GM12878 (cell line): ENCODE measurements around the gene FGFRL1. TPM values are rescaled to one million over a fixed set of nuclear protein-coding genes. Genes with fewer than 3 reads are reported as not detected.
"Not testable (repeated sequence)": the region's sequence is repeated elsewhere in the genome, so short reads cannot be mapped to it uniquely, and the experiment has no call there.

ENCODE experiments used
- ATAC-seq: fragments of 200-7000 bp; cut with Tn5 transposase; 3 replicates; pipeline ENCODE4 v1.9.1; 2020; ENCODE audit warnings: mild to moderate bottlenecking, moderate library complexity
- BruUV-seq: library from RNA; stranded (reverse); fragments of 400-500 nt; replicated peaks from 2 replicates; lab custom pipeline; 2021; lab: Mats Ljungman, UMichigan
- CTCF ChIA-PET: fragments of 300-600 bp; sonication (Branson Sonifier 250); formaldehyde crosslinking; extraction: SDS; loops from one replicate; lab custom pipeline; 2021; ENCODE audit warnings: inconsistent platforms; lab: Yijun Ruan, JAX
- POLR2A ChIA-PET: fragments of 350-600 bp; formaldehyde crosslinking; extraction: SDS; loops from one replicate; lab custom pipeline; 2021; ENCODE audit warnings: inconsistent platforms; lab: Charles Lee
- RAD21 ChIA-PET: fragments of 300-600 bp; sonication (Branson Sonifier 250); formaldehyde crosslinking; loops from one replicate; lab custom pipeline; 2023; ENCODE audit warnings: antibody characterized with exemption; ENCODE audit not compliant: unreplicated experiment; lab: Charles Lee
- SMC1A ChIA-PET: fragments of 300-600 bp; sonication (Branson Sonifier 250); formaldehyde crosslinking; loops from one replicate; lab custom pipeline; 2023; ENCODE audit not compliant: unreplicated experiment, uncharacterized antibody; lab: Charles Lee
- DNase-seq: peaks from one replicate; pipeline ENCODE4 v3.0.0-alpha.2; 2011; ENCODE audit warnings: low read depth, low spot score
- FAIRE-seq: peaks from 3 replicates; lab custom pipeline; 2011; peaks lifted over from hg19 to GRCh38; lab: Jason Lieb, UNC
- H2AFZ ChIP-seq: 2 replicates; pipeline ENCODE4 v1.6.0; 2011; ENCODE audit warnings: low read depth, low read length, control low read depth; ENCODE audit not compliant: control insufficient read depth
- H3K27ac ChIP-seq: 2 replicates; pipeline ENCODE4 v1.5.1; 2011; ENCODE audit warnings: control low read depth; ENCODE audit not compliant: control insufficient read depth, insufficient read depth
- H3K27me3 ChIP-seq, 2 experiments: replicated peaks in 1 of 2; 2 replicates each; pipeline versions ENCODE4 v1.6.0 to v1.6.1; 2011; ENCODE audit warnings: low read length in 1 of 2; ENCODE audit not compliant: control insufficient read depth in 2 of 2, insufficient read depth in 2 of 2
- H3K36me3 ChIP-seq, 2 experiments: 2 replicates each; pipeline ENCODE4 v1.5.1; 2011; ENCODE audit warnings: low read length in 1 of 2; ENCODE audit not compliant: control insufficient read depth in 2 of 2, insufficient read depth in 2 of 2
- H3K4me1 ChIP-seq: 2 replicates; pipeline ENCODE4 v1.6.1; 2011; ENCODE audit warnings: mild to moderate bottlenecking, low read length, moderate library complexity, mixed read lengths; ENCODE audit not compliant: control insufficient read depth, insufficient read depth
- H3K4me2 ChIP-seq: 2 replicates; pipeline ENCODE4 v1.6.0; 2011; ENCODE audit warnings: control low read depth; ENCODE audit not compliant: control insufficient read depth, insufficient read depth
- H3K4me3 ChIP-seq: fragments of 200-600 bp; sonication (generic); 2 replicates; pipeline ENCODE4 v1.5.1; 2016
- H3K79me2 ChIP-seq: 2 replicates; pipeline ENCODE4 v1.6.0; 2011; ENCODE audit warnings: low read length; ENCODE audit not compliant: control insufficient read depth, insufficient read depth
- H3K9ac ChIP-seq: 2 replicates; pipeline ENCODE4 v1.8.0; 2011; ENCODE audit warnings: low read length, control low read depth, mixed read lengths; ENCODE audit not compliant: control insufficient read depth, insufficient read depth
- H3K9me3 ChIP-seq: replicated peaks from 3 replicates; pipeline ENCODE4 v1.5.1; 2011; ENCODE audit warnings: mild to moderate bottlenecking, low read length; ENCODE audit not compliant: control insufficient read depth, insufficient read depth
- H4K20me1 ChIP-seq: 2 replicates; pipeline ENCODE4 v1.6.0; 2011; ENCODE audit not compliant: control insufficient read depth, insufficient read depth
- ATF7 ChIP-seq: fragments of 450-650 bp; IDR thresholded peaks from 2 replicates; pipeline ENCODE4 v1.6.1; 2016; ENCODE audit warnings: low read depth, mild to moderate bottlenecking
- CHD4 ChIP-seq: fragments of 200-600 bp; sonication (generic); IDR thresholded peaks from 2 replicates; pipeline ENCODE4 v1.6.1; 2016; ENCODE audit warnings: mild to moderate bottlenecking
- IKZF2 ChIP-seq, 2 experiments: fragments of 450-650 bp; IDR thresholded peaks; 2 replicates each; pipeline ENCODE4 v1.6.1; 2017; ENCODE audit warnings: mild to moderate bottlenecking in 2 of 2, moderate library complexity in 2 of 2
- ZNF207 ChIP-seq: fragments of 450-650 bp; IDR thresholded peaks from 2 replicates; pipeline ENCODE4 v1.6.1; 2014; ENCODE audit warnings: antibody characterized with exemption, mild to moderate bottlenecking, borderline replicate concordance
- WGBS: methylation state at CpG from one replicate; pipeline ENCODE4 v1.1.6; 2016; ENCODE audit warnings: low lambda C conversion rate; ENCODE audit not compliant: insufficient replicate concordance, insufficient coverage; ENCODE audit errors: missing lambda C conversion rate; 5-methylcytosine and 5-hydroxymethylcytosine counted together
- in situ Hi-C: fragments of 300-500 bp; cut with MboI; formaldehyde crosslinking; loops from 9 replicates; pipeline ENCODE4 v1.14.3; 2018; ENCODE audit warnings: mixed read lengths
- intact Hi-C: fragments of 100-400 bp; cut with micrococcal nuclease; formaldehyde crosslinking; loops from one replicate; pipeline ENCODE4 v1.14.2; 2022; ENCODE audit not compliant: unreplicated experiment
- polyA plus RNA-seq, 11 experiments: library from polyadenylated mRNA; depleted of rRNA in 4 of 11; unstranded in 6 of 11; stranded (reverse) in 5 of 11; fragments of >200 nt; fragmentation: Nextera tagmentation in 4 of 11; fragmentation: Illumina TruSeq in 1 of 11; extraction: Ambion mirVana in 4 of 11; extraction: Trizol in 1 of 11; gene quantifications; 1 replicate in 1 of 11; 2 replicates in 10 of 11; pipeline versions ENCODE4 v1.2.1 to v1.2.3, GENCODE V29; 2011 to 2016; ENCODE audit warnings: inconsistent platforms in 2 of 11, missing spikeins in 2 of 11, low read depth in 1 of 11
- total RNA-seq, 4 experiments: library from RNA; depleted of rRNA in 3 of 4; stranded (reverse); fragments of >200 nt in 3 of 4; fragmentation: Illumina TruSeq in 1 of 4; extraction: Trizol in 1 of 4; gene quantifications; 2 replicates each; pipeline versions ENCODE4 v1.2.1 to v1.2.3, GENCODE V29; 2013 to 2021
- TF ChIP-seq, protein P1 (sequence below): fragments of 450-650 bp; formaldehyde crosslinking; IDR thresholded peaks from 2 replicates; pipeline ENCODE4 v1.4.0; 2022; ENCODE audit warnings: mild to moderate bottlenecking, moderate library complexity

FGFRL1 gene
- total and polyA plus RNA-seq, 10 of the 15 experiments (the other 5 are each of a cell fraction or from before 2014, with no cell fraction given): 0.02 to 1.5 (median 0.29) TPM; not detected in 2

DNA sequence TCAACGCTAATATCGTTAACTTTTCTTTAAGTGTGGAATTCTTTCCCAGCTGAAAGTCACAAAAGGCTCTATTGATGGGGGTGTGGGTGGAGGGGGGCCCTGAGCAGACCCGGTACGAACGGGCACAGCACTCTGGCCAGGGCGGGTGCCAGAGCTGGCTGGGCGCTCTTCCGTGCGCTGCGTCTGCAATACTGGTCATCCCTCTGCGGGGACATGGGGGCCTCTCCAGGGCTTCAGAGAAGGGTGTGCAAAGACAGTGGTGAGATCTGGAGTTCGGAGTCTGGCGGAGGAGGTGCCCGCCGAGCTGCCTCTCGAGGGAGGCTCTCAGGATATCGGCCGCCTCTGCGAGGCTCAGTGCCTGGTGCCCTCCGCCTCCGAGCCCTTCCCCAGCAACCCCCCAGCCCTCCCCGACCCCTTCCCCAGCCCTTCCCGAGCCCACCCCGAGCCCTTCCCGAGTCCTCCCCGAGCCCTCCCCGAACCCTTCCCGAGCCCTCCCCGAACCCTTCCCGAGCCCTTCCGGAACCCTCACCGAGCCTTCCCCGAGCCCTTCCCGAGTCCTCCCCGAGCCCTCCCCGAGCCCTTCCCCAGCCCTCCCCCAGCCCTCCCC is 34.3 kb downstream of the FGFRL1 start (continued):
- TF ChIP-seq, protein P1, sequence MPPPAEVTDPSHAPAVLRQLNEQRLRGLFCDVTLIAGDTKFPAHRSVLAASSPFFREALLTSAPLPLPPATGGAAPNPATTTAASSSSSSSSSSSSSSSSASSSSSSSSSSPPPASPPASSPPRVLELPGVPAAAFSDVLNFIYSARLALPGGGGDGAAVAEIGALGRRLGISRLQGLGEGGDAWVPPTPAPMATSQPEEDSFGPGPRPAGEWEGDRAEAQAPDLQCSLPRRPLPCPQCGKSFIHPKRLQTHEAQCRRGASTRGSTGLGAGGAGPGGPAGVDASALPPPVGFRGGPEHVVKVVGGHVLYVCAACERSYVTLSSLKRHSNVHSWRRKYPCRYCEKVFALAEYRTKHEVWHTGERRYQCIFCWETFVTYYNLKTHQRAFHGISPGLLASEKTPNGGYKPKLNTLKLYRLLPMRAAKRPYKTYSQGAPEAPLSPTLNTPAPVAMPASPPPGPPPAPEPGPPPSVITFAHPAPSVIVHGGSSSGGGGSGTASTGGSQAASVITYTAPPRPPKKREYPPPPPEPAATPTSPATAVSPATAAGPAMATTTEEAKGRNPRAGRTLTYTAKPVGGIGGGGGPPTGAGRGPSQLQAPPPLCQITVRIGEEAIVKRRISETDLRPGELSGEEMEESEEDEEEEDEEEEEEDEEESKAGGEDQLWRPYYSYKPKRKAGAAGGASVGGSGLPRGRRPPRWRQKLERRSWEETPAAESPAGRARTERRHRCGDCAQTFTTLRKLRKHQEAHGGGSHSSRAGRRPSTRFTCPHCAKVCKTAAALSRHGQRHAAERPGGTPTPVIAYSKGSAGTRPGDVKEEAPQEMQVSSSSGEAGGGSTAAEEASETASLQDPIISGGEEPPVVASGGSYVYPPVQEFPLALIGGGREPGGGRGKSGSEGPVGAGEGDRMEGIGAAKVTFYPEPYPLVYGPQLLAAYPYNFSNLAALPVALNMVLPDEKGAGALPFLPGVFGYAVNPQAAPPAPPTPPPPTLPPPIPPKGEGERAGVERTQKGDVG (CRISPR knock-in tag): no peak
- TF ChIP-seq CHD4: no peak
- TF ChIP-seq ATF7: no peak
- no peak for TF ChIP-seq ZNF207
- no peak for TF ChIP-seq IKZF2 (IDR thresholded peaks at IDR 0.05)

DNA sequence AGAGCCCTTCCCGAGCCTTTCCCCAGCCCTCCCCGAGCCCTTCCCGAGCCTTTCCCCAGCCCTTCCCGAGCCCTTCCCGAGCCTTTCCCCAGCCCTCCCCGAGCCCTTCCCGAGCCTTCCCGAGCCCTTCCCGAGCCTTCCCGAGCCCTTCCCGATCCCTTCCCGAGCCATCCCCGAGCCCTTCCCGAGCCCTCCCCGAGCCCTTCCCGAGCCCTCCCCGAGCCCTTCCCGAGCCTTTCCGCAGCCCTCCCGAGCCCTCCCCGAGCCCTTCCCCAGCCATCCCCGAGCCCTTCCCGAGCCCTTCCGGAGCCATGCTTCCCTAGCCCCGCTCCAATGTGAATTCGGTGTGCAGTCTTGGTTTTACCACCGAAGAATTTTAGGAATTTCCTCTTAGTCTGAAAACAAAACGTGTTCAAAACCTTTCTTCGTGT is 35.2 kb downstream of the FGFRL1 start:
- DNase-seq, POLR2A ChIA-PET, H2AFZ ChIP-seq, H3K79me2 ChIP-seq, CTCF ChIA-PET, in situ Hi-C loops, ATAC-seq, H3K9ac ChIP-seq, H4K20me1 ChIP-seq, FAIRE-seq, H3K27ac ChIP-seq, RAD21 ChIA-PET, H3K9me3 ChIP-seq, H3K4me1 ChIP-seq, H3K4me3 ChIP-seq, BruUV-seq, H3K27me3 ChIP-seq, H3K4me2 ChIP-seq, SMC1A ChIA-PET, H3K36me3 ChIP-seq, intact Hi-C loops: not testable (repeated sequence)
- WGBS: 53% methylated on average over 5 of the region's 29 CpGs
